Measurements from ENCODE around the gene PRDM7.
A peak's percentile ranks its signal among the peaks of the same experiment; 100 is the strongest.

Gene PRDM7

DNA sequence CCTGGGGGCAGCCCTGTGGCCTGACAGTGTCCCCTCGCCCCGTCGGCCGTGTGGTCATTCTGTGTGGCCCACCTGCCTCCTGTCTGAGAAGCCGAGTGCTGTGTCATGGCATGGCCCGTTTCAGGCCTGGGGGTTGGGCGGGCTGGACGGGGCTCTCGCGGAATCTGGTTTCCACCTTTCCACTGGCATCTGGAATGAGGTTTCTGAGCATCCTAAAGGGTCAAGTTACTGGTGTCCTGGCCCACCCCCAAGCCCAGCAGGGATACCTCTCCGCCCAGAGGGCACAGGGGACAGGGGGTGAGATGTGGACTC lies 65.7 kb downstream of the PRDM7 start:
- DNase-seq = no peak

DNA sequence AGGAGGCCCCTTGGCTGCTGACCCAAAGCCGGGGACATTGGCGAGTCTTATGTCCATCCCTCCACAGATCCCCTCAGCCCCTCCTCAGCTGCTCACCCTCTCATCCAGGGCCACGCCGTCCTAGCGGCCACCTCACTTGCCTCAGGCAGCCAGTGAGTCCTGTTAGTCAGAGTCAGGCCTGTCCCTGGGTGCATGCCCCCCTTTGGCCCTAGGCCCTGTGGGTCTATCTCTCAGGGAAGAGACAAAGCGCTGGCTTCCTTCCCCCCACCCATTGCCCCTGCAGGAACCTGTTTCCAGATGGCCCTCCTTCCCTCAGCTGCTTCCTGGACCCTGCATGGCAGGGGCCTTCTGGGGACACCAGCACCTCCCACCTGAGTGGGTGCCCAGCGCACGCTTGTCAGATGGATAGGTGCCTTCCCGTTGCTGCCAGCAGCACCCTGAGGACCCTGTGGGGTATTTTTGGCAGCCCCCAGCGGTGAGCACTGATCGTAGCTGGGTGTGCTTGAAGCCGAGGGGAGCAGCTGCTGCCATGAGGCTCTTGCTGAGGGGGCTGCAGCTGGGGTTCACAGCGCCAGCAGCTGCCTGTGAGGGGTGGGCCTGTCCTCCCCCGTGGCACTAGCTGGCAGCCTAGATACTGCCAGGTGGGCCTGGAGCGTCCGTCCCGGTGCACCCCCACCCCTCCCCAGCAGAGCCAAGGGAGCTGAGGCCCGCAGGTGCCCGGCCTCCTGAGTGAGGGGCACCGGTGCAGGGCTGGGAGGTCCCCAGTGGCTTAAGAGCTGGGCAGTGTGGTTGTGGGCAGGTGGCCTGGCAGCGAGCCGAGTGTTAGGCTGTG lies 66.2 kb downstream of the PRDM7 start:
- no peak for DNase-seq

DNA sequence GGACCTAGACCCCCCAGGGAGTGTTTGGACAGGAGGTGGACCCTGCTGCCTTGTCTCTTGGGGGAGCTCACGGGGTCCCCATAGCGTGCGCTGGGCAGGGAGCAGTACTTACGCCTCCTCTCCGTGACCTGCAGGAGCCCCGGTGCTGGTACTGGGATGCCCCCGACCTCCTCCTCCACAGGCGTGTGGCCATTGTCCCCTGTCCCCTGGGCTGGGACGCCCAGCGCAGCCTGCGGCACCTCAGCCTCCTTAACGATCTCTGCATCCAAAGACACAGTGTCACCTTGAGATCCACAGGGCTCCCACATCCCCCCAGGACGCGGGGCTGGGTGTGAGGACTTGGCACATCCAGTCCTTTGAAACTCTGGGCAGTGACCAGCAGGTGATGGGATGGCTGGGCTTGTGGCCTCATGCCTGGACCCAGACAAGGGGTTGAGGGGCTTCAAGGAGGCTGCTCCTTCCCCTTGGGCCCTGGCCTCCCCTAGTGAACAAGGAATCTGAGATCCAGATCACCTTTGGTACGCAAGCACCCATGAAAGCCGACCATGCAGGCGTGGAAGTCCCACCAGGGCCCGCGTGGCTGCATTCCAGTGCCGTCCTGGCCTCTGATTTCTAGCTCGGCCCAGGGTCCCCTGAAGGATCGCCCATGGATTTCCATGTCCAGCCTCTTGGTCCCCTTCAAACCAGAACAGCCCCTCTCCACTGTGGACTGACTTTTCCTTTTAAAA lies 67.8 kb downstream of the PRDM7 start:
- DNase-seq = no peak

DNA sequence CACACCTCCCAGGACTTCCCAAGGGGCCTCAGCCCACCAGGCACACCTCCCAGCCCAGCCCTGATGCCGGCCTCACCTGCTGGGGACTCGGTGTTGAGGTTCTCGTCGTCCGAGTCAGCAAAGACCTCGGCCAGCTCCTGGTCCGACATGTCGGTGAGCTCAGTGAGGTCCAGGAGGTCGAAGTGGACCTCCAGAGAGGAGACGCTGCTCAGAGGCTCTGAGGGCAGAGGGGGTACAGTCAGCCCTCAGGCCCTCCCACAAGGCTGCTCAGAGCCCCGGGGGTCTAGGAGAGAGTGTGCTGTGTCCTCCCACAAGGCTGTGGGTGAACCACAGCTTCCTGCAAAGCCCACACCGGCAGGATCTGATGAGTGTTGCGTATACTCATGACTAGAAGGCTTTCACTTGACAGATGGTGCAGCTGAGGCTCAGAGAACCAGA lies 68.4 kb downstream of the PRDM7 start:
- peak; percentile 72 for DNase-seq

DNA sequence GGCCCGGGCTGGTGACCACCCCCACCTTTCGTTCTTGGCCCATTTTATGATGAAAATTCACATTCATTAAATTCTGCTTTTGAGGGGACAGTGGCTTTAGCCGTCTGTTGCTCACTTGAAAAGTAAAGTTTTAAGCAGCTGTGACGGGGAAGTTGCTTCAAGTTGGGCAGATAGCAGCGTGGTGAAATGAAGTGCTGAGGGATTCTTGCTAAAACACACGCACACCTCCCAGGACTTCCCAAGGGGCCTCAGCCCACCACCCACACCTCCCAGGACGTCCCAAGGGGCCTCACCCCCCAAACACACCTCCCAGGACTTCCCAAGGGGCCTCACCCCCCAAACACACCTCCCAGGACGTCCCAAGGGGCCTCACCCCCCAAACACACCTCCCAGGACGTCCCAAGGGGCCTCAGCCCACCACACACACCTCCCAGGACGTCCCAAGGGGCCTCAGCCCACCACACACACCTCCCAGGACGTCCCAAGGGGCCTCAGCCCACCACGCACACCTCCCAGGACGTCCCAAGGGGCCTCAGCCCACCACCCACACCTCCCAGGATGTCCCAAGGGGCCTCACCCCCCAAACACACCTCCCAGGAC lies 69.4 kb downstream of the PRDM7 start:
- DNase-seq = peak; percentile 56

DNA sequence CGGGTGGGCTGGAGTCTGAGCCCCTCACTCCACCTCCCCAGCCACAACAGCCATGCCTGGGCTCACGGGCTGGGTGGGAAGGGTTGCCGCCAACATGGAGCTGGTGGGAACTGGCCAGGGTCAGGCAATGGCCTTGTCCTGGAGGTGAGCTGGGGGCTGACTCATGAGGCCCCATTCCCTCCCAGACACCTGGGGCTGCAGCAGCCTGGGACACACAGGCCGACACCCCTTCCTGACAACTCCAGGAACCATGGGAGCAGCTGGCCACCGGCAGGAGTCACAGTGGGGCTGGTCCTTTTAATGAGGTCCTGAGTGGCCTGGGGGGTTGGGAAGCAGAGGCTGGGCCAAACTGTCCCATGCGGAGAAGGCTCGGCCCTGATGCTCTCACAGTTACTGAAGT lies 70.1 kb downstream of the PRDM7 start:
- no peak for DNase-seq

Measured in CD4-positive, alpha-beta T cell treated with Interleukin-15 for 1 hour (primary cell).